Uterus (tissue), 4 donors: ENCODE results near the gene DZANK1. TPM values are rescaled to one million over a fixed set of nuclear protein-coding genes. Genes with fewer than 3 reads are reported as not detected.

ENCODE experiments used
- microRNA counts, 2 donors: library from miRNA; unstranded; fragments of <30 nt; microRNA quantifications; one replicate each; lab custom pipeline; 2016 to 2017
- microRNA-seq: library from miRNA; unstranded; fragments of <30 nt; microRNA quantifications from one replicate; pipeline ENCODE4, GENCODE V29; 2016; ENCODE audit warnings: borderline microRNAs expressed, borderline replicate concordance
- small RNA-seq: library from RNA; depleted of rRNA; stranded (forward); fragments of <200 nt; gene quantifications from one replicate; pipeline ENCODE3, GENCODE V24; 2016
- total RNA-seq, 4 donors: library from RNA; depleted of rRNA in 3 of 4; stranded (reverse); fragments of >200 nt in 3 of 4; gene quantifications; one replicate each; pipeline versions ENCODE4 v1.1.0 to v1.2.4, GENCODE V29; 2014 to 2023
- donor health status: DM: yes; HTN: yes; CAD: no.

The DZANK1 gene
- total RNA-seq, 4 donors from 2014 or later: 3.7 to 10.0 (median 4.2) TPM

MicroRNAs within 50 kb of the gene (microRNA counts, 767-probe panel; counts per million panel counts)
- microRNA hsa-miR-3192 (lab: Ali Mortazavi, UCI): 0 counts per million in 2 donors

Small RNA genes lying within 50 kb of the gene (microRNA-seq; reads per million reads assigned to microRNA genes)
- gene MIR3192: not detected

Small RNA genes lying within 50 kb of the gene (small RNA-seq; reads per million reads assigned to genes)
- gene MIR3192: not detected
- gene RNA5SP476: not detected

Other genes with a start within 250 kb of the DZANK1 start
- gene ZNF133, start 178.5 kb downstream of the DZANK1 start, total RNA-seq: 10 to 100 TPM; 11.2 to 49.2 (median 22.4) TPM
- 10 to 100 TPM in 2 of 4 donors, 1 to 10 TPM in 2; 1.8 to 19.0 (median 6.9) TPM for gene POLR3F, start 360 bp upstream of the DZANK1 start, total RNA-seq
- gene RBBP9, start 30.2 kb upstream of the DZANK1 start, total RNA-seq: 100 to 1,000 TPM in 1 of 4 donors, 10 to 100 TPM in 3; 12.5 to 128 (median 40.7) TPM
- gene SEC23B, start 40.9 kb upstream of the DZANK1 start, total RNA-seq: 10 to 100 TPM; 27.1 to 49.2 (median 43.4) TPM
- gene SMIM26, start 100.4 kb upstream of the DZANK1 start, total RNA-seq: 100 to 1,000 TPM in 2 of 4 donors, 10 to 100 TPM in 2; 82.4 to 307 (median 183) TPM
- gene DTD1, start 121.0 kb upstream of the DZANK1 start, total RNA-seq: 10 to 100 TPM; 23.4 to 38.3 (median 30.7) TPM